K562 (cell line): Measurements from ENCODE around the gene PHYKPL. TPM values are rescaled to one million over a fixed set of nuclear protein-coding genes. Genes with fewer than 3 reads are reported as not detected.

Experiments used
- ATAC-seq: fragments of 200-7000 bp; cut with Tn5 transposase; 3 replicates; pipeline ENCODE4 v1.9.1; 2020; ENCODE audit warnings: moderate library complexity
- BruUV-seq: library from RNA; stranded (reverse); fragments of 400-500 nt; replicated peaks from 2 replicates; lab custom pipeline; 2021; lab: Mats Ljungman, UMichigan
- CTCF ChIA-PET: fragments of 300-600 bp; formaldehyde crosslinking; extraction: SDS; loops from one replicate; lab custom pipeline; 2021; ENCODE audit warnings: low intra/inter-chr PET ratio; lab: Yijun Ruan, JAX
- POLR2A ChIA-PET: fragments of 300-600, 350-650 bp; sonication (Branson Sonifier 250); formaldehyde crosslinking; extraction: SDS; loops from one replicate; lab custom pipeline; 2021; ENCODE audit warnings: antibody characterized with exemption, inconsistent platforms; lab: Yijun Ruan, JAX
- DNase-seq, 4 experiments: peaks; one replicate each; pipeline versions ENCODE4 v3.0.0 to v3.0.0-alpha.2; 2011 to 2018; ENCODE audit warnings: low spot score in 3 of 4, mixed read lengths in 3 of 4; ENCODE audit errors: extremely low read depth in 1 of 4
- FAIRE-seq: peaks from 2 replicates; lab custom pipeline; 2011; peaks lifted over from hg19 to GRCh38; lab: Jason Lieb, UNC
- H2AFZ ChIP-seq: 2 replicates; pipeline ENCODE4 v1.6.0; 2011; ENCODE audit warnings: low read depth, low read length, control low read depth, inconsistent platforms
- H3K27ac ChIP-seq: fragments of 200-600 bp; 3 replicates; pipeline ENCODE4 v1.8.0; 2011; ENCODE audit warnings: low read depth, mild to moderate bottlenecking, control low read depth, inconsistent platforms, low read length, moderate library complexity, mixed read lengths; ENCODE audit errors: extremely low read depth
- H3K27me3 ChIP-seq, 2 experiments: fragments of 300-600 bp in 1 of 2; 2 replicates in 1 of 2; 3 replicates in 1 of 2; pipeline versions ENCODE4 v1.6.0 to v1.8.0; 2011; ENCODE audit warnings: inconsistent platforms in 2 of 2, low read length in 2 of 2, mild to moderate bottlenecking in 1 of 2, mixed read lengths in 1 of 2, moderate library complexity in 1 of 2; ENCODE audit not compliant: control insufficient read depth in 2 of 2, insufficient read depth in 2 of 2
- H3K36me3 ChIP-seq: fragments of 300-600 bp; 3 replicates; pipeline ENCODE4 v1.8.0; 2011; ENCODE audit warnings: mild to moderate bottlenecking, low read length, inconsistent platforms; ENCODE audit not compliant: control insufficient read depth, insufficient read depth
- H3K4me1 ChIP-seq, 2 experiments: fragments of 200-600 bp in 1 of 2; replicated peaks in 1 of 2; 2 replicates in 1 of 2; 3 replicates in 1 of 2; pipeline versions ENCODE4 v1.5.1 to v1.8.0; 2011; ENCODE audit warnings: inconsistent platforms in 2 of 2, low read length in 2 of 2, mild to moderate bottlenecking in 1 of 2, mixed read lengths in 1 of 2, moderate library complexity in 1 of 2; ENCODE audit not compliant: control insufficient read depth in 2 of 2, insufficient read depth in 2 of 2
- H3K4me2 ChIP-seq: 2 replicates; pipeline ENCODE4 v1.6.1; 2011; ENCODE audit warnings: low read length, control low read depth, inconsistent platforms, mixed read lengths; ENCODE audit not compliant: insufficient read depth
- H3K4me3 ChIP-seq: fragments of 200-600 bp; sonication (generic), shearing (Covaris generic); 2 replicates; pipeline ENCODE4 v1.5.1; 2016; ENCODE audit warnings: control low read depth, inconsistent platforms
- H3K79me2 ChIP-seq: fragments of 200-600 bp; 3 replicates; pipeline ENCODE4 v1.8.0; 2011; ENCODE audit warnings: low read length, inconsistent platforms; ENCODE audit not compliant: control insufficient read depth, insufficient read depth
- H3K9ac ChIP-seq, 2 experiments: 2 replicates each; pipeline versions ENCODE4 v1.6.0 to v1.6.1; 2011; ENCODE audit warnings: low read depth in 2 of 2, low read length in 2 of 2, control low read depth in 1 of 2, inconsistent platforms in 1 of 2, mild to moderate bottlenecking in 1 of 2, mixed read lengths in 1 of 2; ENCODE audit not compliant: insufficient read depth in 1 of 2
- H3K9me1 ChIP-seq: one replicate; pipeline ENCODE4 v1.6.0; 2011; ENCODE audit warnings: inconsistent platforms, mild to moderate bottlenecking, low read length, moderate library complexity; ENCODE audit not compliant: control insufficient read depth, insufficient read depth
- H3K9me3 ChIP-seq: replicated peaks from 2 replicates; pipeline ENCODE4 v1.5.1; 2011; ENCODE audit warnings: low read depth, low read length, inconsistent platforms; ENCODE audit not compliant: control insufficient read depth, insufficient read depth
- H4K20me1 ChIP-seq: replicated peaks from 2 replicates; pipeline ENCODE4 v1.6.1; 2011; ENCODE audit warnings: low read length, inconsistent platforms, mixed read lengths; ENCODE audit not compliant: control insufficient read depth, insufficient read depth
- FUS ChIP-seq: fragments of 200-400 bp; formaldehyde crosslinking; optimal IDR thresholded peaks from 2 replicates; pipeline ENCODE3; 2017; ENCODE audit warnings: low read depth, low read length
- POLR2A ChIP-seq: fragments of 450-650 bp; conservative IDR thresholded peaks from 2 replicates; pipeline ENCODE4 v1.6.1; 2016
- POLR2AphosphoS5 ChIP-seq: IDR thresholded peaks from 2 replicates; pipeline ENCODE4 v1.6.1; 2011; ENCODE audit warnings: mild to moderate bottlenecking, low read depth, low read length, moderate library complexity; ENCODE audit not compliant: control insufficient read depth, insufficient read depth
- POLR2G ChIP-seq: fragments of 200-400 bp; formaldehyde crosslinking; IDR thresholded peaks from 2 replicates; pipeline ENCODE4 v1.6.1; 2017; ENCODE audit warnings: low read depth, mild to moderate bottlenecking, antibody characterized with exemption, low read length, moderate library complexity
- SRSF7 ChIP-seq: fragments of 200-400 bp; formaldehyde crosslinking; optimal IDR thresholded peaks from 2 replicates; pipeline ENCODE3; 2017; ENCODE audit warnings: mild to moderate bottlenecking, low read depth, low read length
- SUPT5H ChIP-seq: fragments of 450-650 bp; IDR thresholded peaks from 2 replicates; pipeline ENCODE4 v1.6.1; 2016
- ZNF431 ChIP-seq: sonication (generic); formaldehyde crosslinking; IDR thresholded peaks from 2 replicates; pipeline ENCODE4 v1.8.0; 2022; ENCODE audit warnings: mild to moderate bottlenecking, missing genetic modification reagents
- WGBS: fragments of 100-300 bp; shearing (Covaris generic); methylation state at CpG from one replicate; pipeline ENCODE4 v1.1.6; 2016; ENCODE audit warnings: low coverage, mixed read lengths; ENCODE audit not compliant: insufficient coverage; ENCODE audit errors: missing lambda C conversion rate; 5-methylcytosine and 5-hydroxymethylcytosine counted together
- in situ Hi-C: fragments of 300-500 bp; cut with MboI; formaldehyde crosslinking; loops from 4 replicates; pipeline ENCODE4 v1.15.0; 2018; ENCODE audit warnings: inconsistent platforms, mixed read lengths
- intact Hi-C: fragments of 100-400 bp; cut with micrococcal nuclease; formaldehyde crosslinking; loops from 2 replicates; pipeline ENCODE4 v1.14.2; 2022
- polyA plus RNA-seq, 8 experiments: library from polyadenylated mRNA; depleted of rRNA in 4 of 8; stranded (reverse) in 5 of 8; unstranded in 3 of 8; fragments of >200 nt; fragmentation: Nextera tagmentation in 2 of 8; fragmentation: Illumina TruSeq in 1 of 8; extraction: Ambion mirVana in 2 of 8; extraction: Trizol in 1 of 8; gene quantifications; 2 replicates each; pipeline versions ENCODE4 v1.2.1 to v1.2.3, GENCODE V29; 2011 to 2014; ENCODE audit warnings: inconsistent platforms in 1 of 8, missing spikeins in 1 of 8
- total RNA-seq, 7 experiments: library from RNA; depleted of rRNA in 6 of 7; stranded (reverse); fragments of >200 nt in 6 of 7; fragmentation: Illumina TruSeq in 2 of 7; extraction: Trizol in 2 of 7; gene quantifications; 2 replicates each; pipeline versions ENCODE4 v1.2.1 to v1.2.3, GENCODE V29; 2011 to 2021; ENCODE audit warnings: low replicate concordance in 1 of 7

Gene PHYKPL
- total and polyA plus RNA-seq, 9 of the 15 experiments (the other 6 are each of a cell fraction or from before 2014, with no cell fraction given) = 4.7 to 34.7 (median 18.6) TPM

DNA sequence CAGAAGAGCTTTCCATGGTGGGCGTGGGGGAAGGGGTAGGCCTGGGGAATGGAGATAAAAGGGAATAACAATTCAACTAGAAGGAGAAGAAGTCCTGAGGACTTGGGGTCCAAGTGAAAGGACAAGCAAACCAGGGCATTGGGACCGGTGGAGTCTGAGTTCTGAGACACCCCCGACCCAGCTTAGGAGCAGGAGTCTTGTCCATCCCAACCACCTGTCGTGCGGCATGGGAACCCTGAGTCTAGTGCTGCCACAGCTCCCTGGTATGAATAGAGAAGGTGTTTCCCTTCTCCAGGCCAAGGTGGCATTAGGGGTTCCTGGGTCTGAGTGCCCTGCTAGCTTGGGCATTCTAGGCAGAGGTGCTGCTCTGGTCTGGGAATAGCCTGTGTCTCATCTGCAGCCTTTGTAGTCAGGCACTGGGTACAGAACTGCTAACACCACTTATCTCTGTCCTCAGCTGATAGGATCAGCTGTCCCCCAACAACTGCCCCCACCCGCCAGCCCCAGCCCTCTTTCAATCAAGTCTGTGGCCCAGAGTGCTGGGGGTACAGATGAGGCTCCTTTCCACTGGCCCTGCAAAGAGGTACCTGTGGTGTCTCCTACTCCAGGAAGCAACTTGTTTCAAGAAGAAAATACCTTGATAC is 18.3 kb downstream of the PHYKPL start:
- peaks cover 37% of the 10 kb centered on the region for H4K20me1 ChIP-seq
- TF ChIP-seq POLR2AphosphoS5 = peak; percentile 46; the same call in 1 of the 2 replicates
- no peak for TF ChIP-seq FUS
- TF ChIP-seq POLR2G = peak; percentile 50; the same call in 1 of the 2 replicates
- TF ChIP-seq SRSF7 = no peak
- TF ChIP-seq POLR2A = peak; percentile 27; the same call in 1 of the 2 replicates
- TF ChIP-seq ZNF431 = 0 out of 2 replicates have a peak, but pooled peaks have one; percentile 28
- TF ChIP-seq SUPT5H = peak; percentile 24
- TF ChIP-seq, all 486 proteins: peak for 5
- H2AFZ ChIP-seq = no peak overlapping the region
- no peaks in the 10 kb centered on the region for H3K9me3 ChIP-seq
- intact Hi-C loops = no loop called here
- peaks cover 89% of the 10 kb centered on the region for H3K36me3 ChIP-seq
- H3K79me2 ChIP-seq = peaks cover 6% of the 10 kb centered on the region
- no peaks in the 10 kb centered on the region for H3K27me3 ChIP-seq
- H3K4me3 ChIP-seq = no peak overlapping the region
- in situ Hi-C loops = no loop called here
- no peaks in the 10 kb centered on the region for H3K9me1 ChIP-seq
- ATAC-seq = no peak
- H3K4me1 ChIP-seq = peaks cover 0 to 14% of the 10 kb centered on the region in 2 experiments; a peak in 3 of 5 replicates
- no peak overlapping the region; a peak in 1 of 4 replicates for H3K9ac ChIP-seq
- FAIRE-seq = no peak
- ChIA-PET CTCF (no interaction called here), POLR2A (interaction anchor here (0.6 to 12.7 kb wide), 15 partner anchors 10 to 549 kb away, joined by 3 to 162 read pairs (median 3); partner anchors contain the start of genes HNRNPAB and PHYKPL)
- 74% methylated on average over 6 of the region's 6 CpGs for whole genome bisulfite sequencing
- no peak overlapping the region for H3K4me2 ChIP-seq
- BruUV-seq = no TSS peak
- H3K27ac ChIP-seq = peak overlapping the region; percentile 22; the same call in 1 of the 3 replicates
- no peak for DNase-seq
